ENCODE results near the gene TBCE.

DNA sequence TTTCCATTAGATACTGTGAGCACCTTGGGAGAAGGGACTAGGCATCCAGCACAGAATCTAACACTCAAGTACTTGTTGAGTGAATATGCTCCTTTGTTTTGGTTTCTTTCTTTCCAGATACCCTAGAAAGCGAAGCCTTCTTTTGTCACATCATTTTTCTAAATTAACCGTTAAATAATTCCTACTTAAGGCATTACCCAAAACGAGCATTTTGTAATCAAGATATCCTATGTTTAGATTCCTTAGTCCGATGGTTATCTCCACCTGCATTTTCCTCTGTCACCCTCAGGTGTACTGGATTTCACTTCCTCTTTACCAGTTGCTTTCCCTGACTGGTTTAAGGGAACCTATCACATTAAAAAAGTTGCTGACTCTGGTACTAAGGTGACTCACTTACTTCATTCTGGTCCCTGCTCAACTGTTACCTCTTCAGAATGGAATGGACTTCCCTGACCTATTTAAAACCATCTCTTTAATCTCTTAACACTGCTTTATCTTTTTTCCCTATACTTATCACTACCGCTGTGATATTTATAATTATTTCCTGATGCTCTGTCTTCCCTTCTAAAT is 133.8 kb downstream of the TBCE start:
- TF ChIP-seq, protein P1, sequence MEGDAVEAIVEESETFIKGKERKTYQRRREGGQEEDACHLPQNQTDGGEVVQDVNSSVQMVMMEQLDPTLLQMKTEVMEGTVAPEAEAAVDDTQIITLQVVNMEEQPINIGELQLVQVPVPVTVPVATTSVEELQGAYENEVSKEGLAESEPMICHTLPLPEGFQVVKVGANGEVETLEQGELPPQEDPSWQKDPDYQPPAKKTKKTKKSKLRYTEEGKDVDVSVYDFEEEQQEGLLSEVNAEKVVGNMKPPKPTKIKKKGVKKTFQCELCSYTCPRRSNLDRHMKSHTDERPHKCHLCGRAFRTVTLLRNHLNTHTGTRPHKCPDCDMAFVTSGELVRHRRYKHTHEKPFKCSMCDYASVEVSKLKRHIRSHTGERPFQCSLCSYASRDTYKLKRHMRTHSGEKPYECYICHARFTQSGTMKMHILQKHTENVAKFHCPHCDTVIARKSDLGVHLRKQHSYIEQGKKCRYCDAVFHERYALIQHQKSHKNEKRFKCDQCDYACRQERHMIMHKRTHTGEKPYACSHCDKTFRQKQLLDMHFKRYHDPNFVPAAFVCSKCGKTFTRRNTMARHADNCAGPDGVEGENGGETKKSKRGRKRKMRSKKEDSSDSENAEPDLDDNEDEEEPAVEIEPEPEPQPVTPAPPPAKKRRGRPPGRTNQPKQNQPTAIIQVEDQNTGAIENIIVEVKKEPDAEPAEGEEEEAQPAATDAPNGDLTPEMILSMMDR (IDR thresholded peaks at IDR 0.05 in 2 of 3, conservative IDR thresholded peaks at IDR 0.05 in 1 of 3; ENCODE audit: borderline replicate concordance in 1 of 3, insufficient read depth in 1 of 3, low read depth in 2 of 3, low read length in 2 of 3), result no peak
- TF ChIP-seq RAD21 (IDR thresholded peaks at IDR 0.05; ENCODE audit: low read depth) (no peak), FOSL1 (IDR thresholded peaks at IDR 0.05; ENCODE audit: low read depth) (no peak), YY1 (IDR thresholded peaks at IDR 0.05; ENCODE audit: extremely low read depth, insufficient replicate concordance, low read depth, low read length) (no peak), POLR2A (IDR thresholded peaks at IDR 0.05; ENCODE audit: borderline replicate concordance, extremely low read depth, insufficient read depth, insufficient read length) (no peak), POLR2AphosphoS5 (IDR thresholded peaks at IDR 0.05; ENCODE audit: low read depth, low read length) (no peak), EZH2 (IDR thresholded peaks at IDR 0.05) (no peak), ZFX (IDR thresholded peaks at IDR 0.05) (no peak), ZBTB33 (IDR thresholded peaks at IDR 0.05; ENCODE audit: extremely low read depth, insufficient replicate concordance, low read length) (no peak), EZH2phosphoT487 (IDR thresholded peaks at IDR 0.05; ENCODE audit: borderline replicate concordance) (no peak), JUND (IDR thresholded peaks at IDR 0.05) (no peak)

Measured in HCT116 (cell line).